IMR-90 (cell line): ENCODE results near the gene NAV2. TPM values are rescaled to one million over a fixed set of nuclear protein-coding genes. Genes with fewer than 3 reads are reported as not detected.

Experiments
- ATAC-seq: fragments of 200-7000 bp; cut with Tn5 transposase; 2 replicates; pipeline ENCODE4 v1.9.1; 2020; ENCODE audit warnings: low read depth, mild to moderate bottlenecking, moderate library complexity
- BruUV-seq: library from RNA; stranded (reverse); fragments of 400-500 nt; replicated peaks from 2 replicates; lab custom pipeline; 2021; lab: Mats Ljungman, UMichigan
- CTCF ChIA-PET: fragments of 300-600 bp; formaldehyde crosslinking; extraction: SDS; loops from one replicate; lab custom pipeline; 2021; ENCODE audit warnings: antibody characterized with exemption; lab: Yijun Ruan, JAX
- POLR2A ChIA-PET: fragments of 300-600 bp; sonication (Branson Sonifier 250); formaldehyde crosslinking; loops from one replicate; lab custom pipeline; 2022; ENCODE audit warnings: antibody characterized with exemption; ENCODE audit not compliant: unreplicated experiment; lab: Charles Lee
- DNase-seq: peaks from one replicate; pipeline ENCODE4 v3.0.0; 2013
- H2AFZ ChIP-seq: replicated peaks from 2 replicates; pipeline ENCODE3; 2013; ENCODE audit warnings: low read length, mild to moderate bottlenecking; ENCODE audit not compliant: poor library complexity
- H2AK5ac ChIP-seq: 2 replicates; pipeline ENCODE4 v1.6.1; 2013; ENCODE audit warnings: low read depth, low read length, inconsistent platforms
- H2AK9ac ChIP-seq: replicated peaks from 2 replicates; pipeline ENCODE3; 2013; ENCODE audit warnings: mild to moderate bottlenecking, low read depth, low read length, moderate library complexity; ENCODE audit not compliant: poor library complexity
- H2BK120ac ChIP-seq: 2 replicates; pipeline ENCODE4 v1.6.1; 2013; ENCODE audit warnings: low read depth, low read length, inconsistent platforms
- H2BK15ac ChIP-seq: 3 replicates; pipeline ENCODE4 v1.6.1; 2013; ENCODE audit warnings: low read depth, low read length, inconsistent platforms
- H2BK20ac ChIP-seq: 2 replicates; pipeline ENCODE4 v1.6.1; 2013; ENCODE audit warnings: low read depth, mild to moderate bottlenecking, inconsistent platforms, low read length, moderate library complexity
- H2BK5ac ChIP-seq: 2 replicates; pipeline ENCODE4 v1.6.1; 2013; ENCODE audit warnings: mild to moderate bottlenecking, low read depth, low read length, inconsistent platforms; ENCODE audit not compliant: poor library complexity, severe bottlenecking
- H3K14ac ChIP-seq: replicated peaks from 2 replicates; pipeline ENCODE4 v1.6.1; 2013; ENCODE audit warnings: low read depth, low read length, inconsistent platforms
- H3K18ac ChIP-seq: 2 replicates; pipeline ENCODE4 v1.6.1; 2013; ENCODE audit warnings: low read depth, low read length, control low read depth
- H3K23ac ChIP-seq: 2 replicates; pipeline ENCODE4 v1.6.1; 2013; ENCODE audit warnings: low read depth, low read length, inconsistent platforms
- H3K27ac ChIP-seq: 2 replicates; pipeline ENCODE4 v1.5.1; 2013; ENCODE audit warnings: mild to moderate bottlenecking, control low read depth, low read length; ENCODE audit not compliant: insufficient read depth
- H3K27me3 ChIP-seq: 2 replicates; pipeline ENCODE4 v1.6.1; 2013; ENCODE audit warnings: low read length; ENCODE audit not compliant: control insufficient read depth, insufficient read depth
- H3K36me3 ChIP-seq: 2 replicates; pipeline ENCODE4 v1.6.1; 2013; ENCODE audit warnings: low read length, mixed read lengths; ENCODE audit not compliant: control insufficient read depth, insufficient read depth
- H3K4ac ChIP-seq: 2 replicates; pipeline ENCODE4 v1.6.1; 2013; ENCODE audit warnings: low read depth, low read length, inconsistent platforms
- H3K4me1 ChIP-seq: 2 replicates; pipeline ENCODE4 v1.6.1; 2013; ENCODE audit warnings: low read length, mixed read lengths; ENCODE audit not compliant: control insufficient read depth, insufficient read depth
- H3K4me2 ChIP-seq: 2 replicates; pipeline ENCODE4 v1.6.1; 2013; ENCODE audit warnings: low read depth, mild to moderate bottlenecking, control low read depth, low read length, moderate library complexity
- H3K4me3 ChIP-seq: 2 replicates; pipeline ENCODE4 v1.5.1; 2013; ENCODE audit warnings: low read depth, mild to moderate bottlenecking, control low read depth, low read length, moderate library complexity; ENCODE audit not compliant: insufficient read depth
- H3K56ac ChIP-seq: 2 replicates; pipeline ENCODE4 v1.6.1; 2013; ENCODE audit warnings: low read length, inconsistent platforms; ENCODE audit not compliant: insufficient read depth; ENCODE audit errors: extremely low read depth
- H3K79me1 ChIP-seq, 2 experiments: 2 replicates each; pipeline ENCODE4 v1.6.1; 2013; ENCODE audit warnings: low read length in 2 of 2, inconsistent platforms in 1 of 2, low read depth in 1 of 2
- H3K9ac ChIP-seq: 2 replicates; pipeline ENCODE4 v1.6.1; 2013; ENCODE audit warnings: low read depth, low read length, control low read depth
- H3K9me1 ChIP-seq: 2 replicates; pipeline ENCODE4 v1.6.1; 2013; ENCODE audit warnings: low read length, inconsistent platforms; ENCODE audit not compliant: insufficient read depth
- H3K9me3 ChIP-seq: 2 replicates; pipeline ENCODE4 v1.6.1; 2013; ENCODE audit warnings: low read length; ENCODE audit not compliant: control insufficient read depth, insufficient read depth
- H4K20me1 ChIP-seq: 2 replicates; pipeline ENCODE4 v1.6.1; 2013; ENCODE audit warnings: low read length, inconsistent platforms; ENCODE audit not compliant: insufficient read depth
- H4K5ac ChIP-seq: 2 replicates; pipeline ENCODE4 v1.6.1; 2013; ENCODE audit warnings: mild to moderate bottlenecking, low read depth, low read length, control low read depth
- H4K8ac ChIP-seq, 2 experiments: 2 replicates each; pipeline ENCODE4 v1.6.1; 2013; ENCODE audit warnings: low read depth in 2 of 2, low read length in 2 of 2, control low read depth in 1 of 2, inconsistent platforms in 1 of 2
- H4K91ac ChIP-seq: 2 replicates; pipeline ENCODE4 v1.6.1; 2013; ENCODE audit warnings: low read depth, low read length, inconsistent platforms; ENCODE audit not compliant: insufficient read depth
- CHD1 ChIP-seq: IDR thresholded peaks from 2 replicates; pipeline ENCODE4 v1.6.1; 2012; ENCODE audit warnings: low read depth, low read length, improper control_type of control experiment
- MAFK ChIP-seq: IDR thresholded peaks from 2 replicates; pipeline ENCODE4 v1.6.1; 2012; ENCODE audit warnings: low read depth, low read length, improper control_type of control experiment
- WGBS, 2 experiments: methylation state at CpG; one replicate each; pipeline versions ENCODE4 v1.1.5 to v1.1.7; 2013; ENCODE audit warnings: missing lambda C conversion rate in 2 of 2; ENCODE audit not compliant: insufficient read length in 1 of 2; ENCODE audit errors: extremely low coverage in 2 of 2; 5-methylcytosine and 5-hydroxymethylcytosine counted together
- dilution Hi-C: fragments of 300-500 bp; cut with HindIII; formaldehyde crosslinking; loops from one replicate; pipeline ENCODE4 v1.14.3; 2018; ENCODE audit warnings: low sequenced_read_pairs; ENCODE audit not compliant: unreplicated experiment
- in situ Hi-C: fragments of 300-500 bp; cut with MboI; formaldehyde crosslinking; loops from 3 replicates; pipeline ENCODE4 v1.14.3; 2019; ENCODE audit warnings: low sequenced_read_pairs, inconsistent platforms, mixed read lengths
- intact Hi-C: fragments of 100-400 bp; cut with micrococcal nuclease; formaldehyde crosslinking; loops from 2 replicates; pipeline ENCODE4 v1.10.0; 2022
- polyA plus RNA-seq, 3 experiments: library from polyadenylated mRNA; depleted of rRNA; stranded (reverse); fragments of >200 nt; gene quantifications; 2 replicates each; pipeline ENCODE4 v1.2.3, GENCODE V29; 2012; ENCODE audit warnings: low replicate concordance in 1 of 3
- total RNA-seq: library from RNA; depleted of rRNA; stranded (reverse); fragments of >200 nt; gene quantifications from 2 replicates; pipeline ENCODE4 v1.2.3, GENCODE V29; 2012

The NAV2 gene
- total and polyA plus RNA-seq, 2 of the 4 experiments (the other 2 are of a cell fraction) = 4.5 to 12.6 TPM

- ATAC-seq = peak; percentile 8; the same call in 1 of the 2 replicates
- dilution Hi-C loops (no loop called here), in situ Hi-C loops (no loop called here)
Observed at GRCh38 chr11:19952116-19952605, 239.5 kb downstream of the NAV2 start.

More at GRCh38 chr11:19952116-19952605, 239.5 kb downstream of the NAV2 start:
- Histone ChIP-seq H3K23ac (no peak overlapping the region), H3K27me3 (no peaks in the 10 kb centered on the region), H2BK5ac (no peak overlapping the region), H3K79me1 (peaks cover 12 to 40% of the 10 kb centered on the region in 2 experiments), H3K36me3 (peaks cover 12% of the 10 kb centered on the region), H3K4me1 (peaks cover 15% of the 10 kb centered on the region), H3K56ac (no peak overlapping the region), H3K4ac (no peak overlapping the region), H3K9ac (no peak overlapping the region), H2AK9ac (no peak overlapping the region), H4K20me1 (peaks cover 15% of the 10 kb centered on the region; the same call in 1 of the 2 replicates), H3K4me3 (no peak overlapping the region), H4K91ac (no peak overlapping the region), H4K5ac (no peak overlapping the region), H3K4me2 (no peak overlapping the region; the same call in 1 of the 2 replicates), H3K14ac (no peak overlapping the region), H3K27ac (no peak overlapping the region), H3K9me1 (peaks cover 11% of the 10 kb centered on the region; the same call in 1 of the 2 replicates), H2BK120ac (no peak overlapping the region), H2AK5ac (no peak overlapping the region), H4K8ac (no peak overlapping the region), H2BK15ac (no peak overlapping the region), H2AFZ (no peak overlapping the region), H3K18ac (no peak overlapping the region), H2BK20ac (peak overlapping the region; percentile 8; the same call in 1 of the 2 replicates), H3K9me3 (no peaks in the 10 kb centered on the region)
- CTCF ChIA-PET = interaction anchor here (0.7 to 3.7 kb wide), 6 partner anchors 13 to 182 kb away, joined by 3 to 23 read pairs (median 4); no protein-coding TSS in a partner anchor
- TF ChIP-seq CHD1 = no peak
- TF ChIP-seq MAFK = peak; percentile 57
- BruUV-seq = no TSS peak
- intact Hi-C loops = no loop called here
- no CpG with 5 or more reads among the region's 3 CpGs for WGBS, 2 experiments
- DNase-seq = no peak
- POLR2A ChIA-PET = no interaction called here
